ENCODE results near the gene REPIN1. TPM values are rescaled to one million over a fixed set of nuclear protein-coding genes. Genes with fewer than 3 reads are reported as not detected.

Gene REPIN1
- total and polyA plus RNA-seq, 9 of the 15 experiments (the other 6 are each of a cell fraction or from before 2014, with no cell fraction given) = 8.1 to 283 (median 94.3) TPM

DNA sequence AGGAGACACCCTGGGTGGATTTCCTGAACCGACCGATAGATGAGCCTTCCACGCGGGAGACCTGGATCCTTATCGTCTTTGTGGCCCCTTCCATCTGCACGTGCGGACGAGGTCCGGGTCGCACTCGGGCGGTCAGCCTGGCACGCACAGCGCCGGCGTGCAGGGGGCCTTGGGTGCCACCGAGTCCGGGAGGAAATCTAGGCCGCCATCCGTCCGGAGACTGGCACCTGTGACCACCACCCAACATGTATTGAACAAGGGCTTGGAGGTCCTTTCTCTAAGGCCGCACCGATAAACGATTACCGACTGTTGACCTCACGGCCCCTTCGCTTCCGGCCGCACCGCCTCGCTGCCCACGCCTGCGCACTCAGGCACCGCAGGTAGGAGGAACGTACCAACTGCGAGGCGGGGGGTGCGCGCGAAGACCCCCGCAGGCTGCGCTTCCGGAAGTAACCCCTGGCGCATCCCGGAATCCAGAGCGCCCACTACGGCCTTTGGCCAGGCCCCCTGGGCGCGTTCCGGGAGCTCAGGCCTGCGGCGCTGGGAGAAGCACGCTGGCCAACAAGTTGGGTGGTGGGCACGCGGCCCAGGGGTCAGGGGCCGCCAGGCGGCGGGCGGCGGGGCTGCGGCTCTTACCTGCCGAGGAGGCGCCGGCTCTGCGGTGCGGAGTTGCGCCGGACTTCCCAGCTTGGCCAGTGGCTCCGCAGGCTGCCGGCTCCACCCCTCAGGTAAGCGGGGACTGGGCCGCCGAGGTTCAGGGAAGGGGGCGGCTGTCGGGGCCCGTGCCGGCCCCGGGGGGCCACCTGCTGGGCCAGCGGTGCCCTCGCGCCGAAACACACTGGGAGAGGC is 45.6 kb upstream of the REPIN1 start, which contains the start of the genes ACTR3C and LRRC61 (continued):
- TF ChIP-seq MITF (IDR thresholded peaks at IDR 0.05) (peak; percentile 21; the same call in 1 of the 2 replicates), TEAD1 (CRISPR knock-in tag; IDR thresholded peaks at IDR 0.05) (peak in 1 of 2 experiments; percentile 96; a peak in 2 of 4 replicates), FOXA1 (IDR thresholded peaks at IDR 0.05; ENCODE audit: borderline replicate concordance) (no peak), ZNF146 (CRISPR knock-in tag; IDR thresholded peaks at IDR 0.05; ENCODE audit: unreplicated experiment) (peak; percentile 31), TAF1 (IDR thresholded peaks at IDR 0.05; ENCODE audit: control insufficient read depth, extremely low read depth, insufficient read depth, low read length, severe bottlenecking) (peak; percentile 67), FOXK2 (conservative IDR thresholded peaks at IDR 0.05 in 1 of 2, IDR thresholded peaks at IDR 0.05 in 1 of 2; ENCODE audit: low read depth in 2 of 2) (peak in 1 of 2 experiments; percentile 98; a peak in 2 of 4 replicates), ZNF76 (CRISPR knock-in tag; IDR thresholded peaks at IDR 0.05; ENCODE audit: borderline replicate concordance) (peak; percentile 94), HDAC1 (IDR thresholded peaks at IDR 0.05) (peak in 1 of 2 experiments; percentile 78; a peak in 2 of 4 replicates), SMARCE1 (IDR thresholded peaks at IDR 0.05) (peak; percentile 84), HDAC6 (IDR thresholded peaks at IDR 0.05; ENCODE audit: low read depth, low read length) (no peak), EP300 (IDR thresholded peaks at IDR 0.05; ENCODE audit: low read length) (peak; percentile 30; the same call in 1 of the 2 replicates), ZEB2 (IDR thresholded peaks at IDR 0.05) (peak; percentile 79), HEY1 (CRISPR knock-in tag; IDR thresholded peaks at IDR 0.05; ENCODE audit: borderline replicate concordance) (no peak), FOXM1 (IDR thresholded peaks at IDR 0.05; ENCODE audit: low read depth) (peak; percentile 32; the same call in 1 of the 2 replicates), FOXM1 (CRISPR knock-in tag; IDR thresholded peaks at IDR 0.05; ENCODE audit: low read depth) (peak; percentile 78; the same call in 1 of the 2 replicates), ZNF511 (CRISPR knock-in tag; IDR thresholded peaks at IDR 0.05) (peak; percentile 97), RBM25 (IDR thresholded peaks at IDR 0.05; ENCODE audit: low read depth, low read length, severe bottlenecking) (no peak), NR2C1 (IDR thresholded peaks at IDR 0.05) (peak; percentile 79), NR2C1 (tag; IDR thresholded peaks at IDR 0.05) (peak; percentile 83), SP1 (CRISPR knock-in tag; IDR thresholded peaks at IDR 0.05) (peak; percentile 91), CREM (IDR thresholded peaks at IDR 0.05; ENCODE audit: low read depth) (peak; percentile 66; the same call in 1 of the 2 replicates), ATF7 (IDR thresholded peaks at IDR 0.05) (peak; percentile 99), NEUROD1 (IDR thresholded peaks at IDR 0.05; ENCODE audit: borderline replicate concordance, low read depth, low read length, partially characterized antibody) (peak; percentile 8)
- TF ChIP-seq, protein P1, sequence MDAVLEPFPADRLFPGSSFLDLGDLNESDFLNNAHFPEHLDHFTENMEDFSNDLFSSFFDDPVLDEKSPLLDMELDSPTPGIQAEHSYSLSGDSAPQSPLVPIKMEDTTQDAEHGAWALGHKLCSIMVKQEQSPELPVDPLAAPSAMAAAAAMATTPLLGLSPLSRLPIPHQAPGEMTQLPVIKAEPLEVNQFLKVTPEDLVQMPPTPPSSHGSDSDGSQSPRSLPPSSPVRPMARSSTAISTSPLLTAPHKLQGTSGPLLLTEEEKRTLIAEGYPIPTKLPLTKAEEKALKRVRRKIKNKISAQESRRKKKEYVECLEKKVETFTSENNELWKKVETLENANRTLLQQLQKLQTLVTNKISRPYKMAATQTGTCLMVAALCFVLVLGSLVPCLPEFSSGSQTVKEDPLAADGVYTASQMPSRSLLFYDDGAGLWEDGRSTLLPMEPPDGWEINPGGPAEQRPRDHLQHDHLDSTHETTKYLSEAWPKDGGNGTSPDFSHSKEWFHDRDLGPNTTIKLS (IDR thresholded peaks at IDR 0.05; ENCODE audit: borderline replicate concordance, low read depth) = peak; percentile 66

Measured in K562 (cell line).